HCT116 (cell line): ENCODE data around the gene CAPN1.

ENCODE experiments used
- EZH2 ChIP-seq: fragments of 200-600 bp; sonication (generic); IDR thresholded peaks from 2 replicates; pipeline ENCODE4 v1.6.1; 2017; ENCODE audit warnings: antibody characterized with exemption, mixed run types
- POLR2A ChIP-seq: IDR thresholded peaks from 2 replicates; pipeline ENCODE4 v1.7.0; 2011; ENCODE audit warnings: borderline replicate concordance; ENCODE audit not compliant: insufficient read depth, insufficient read length; ENCODE audit errors: extremely low read depth
- SRF ChIP-seq: IDR thresholded peaks from 2 replicates; pipeline ENCODE4 v1.6.1; 2012; ENCODE audit warnings: low read depth
- TF ChIP-seq, protein P1 (sequence below): IDR thresholded peaks from 2 replicates; pipeline ENCODE4 v1.6.1; 2012

DNA sequence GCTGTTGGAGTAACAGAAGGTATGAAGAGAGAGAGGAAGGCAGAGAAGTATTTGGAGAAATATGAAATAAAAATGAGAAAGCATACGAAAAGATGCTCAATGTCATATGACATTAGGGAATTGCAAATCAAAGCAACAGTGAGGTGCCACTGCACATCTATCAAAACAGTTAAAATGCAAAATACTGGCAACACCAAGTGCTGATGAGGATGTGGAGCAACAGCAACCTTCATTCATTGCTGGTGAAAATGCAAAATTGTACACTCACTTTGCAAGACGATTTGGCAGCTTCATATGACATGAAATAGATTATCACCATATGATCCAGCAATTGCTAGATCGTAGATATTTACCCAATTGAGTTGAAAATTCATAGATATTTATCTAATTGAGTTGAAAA lies 21.1 kb upstream of the CAPN1 start:
- TF ChIP-seq SRF = no peak
- TF ChIP-seq EZH2 = no peak
- TF ChIP-seq, protein P1, sequence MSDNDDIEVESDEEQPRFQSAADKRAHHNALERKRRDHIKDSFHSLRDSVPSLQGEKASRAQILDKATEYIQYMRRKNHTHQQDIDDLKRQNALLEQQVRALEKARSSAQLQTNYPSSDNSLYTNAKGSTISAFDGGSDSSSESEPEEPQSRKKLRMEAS = no peak
- TF ChIP-seq POLR2A = no peak
